Fibroblast of villous mesenchyme (primary cell): Measurements from ENCODE around the gene CUTC. TPM values are rescaled to one million over a fixed set of nuclear protein-coding genes. Genes with fewer than 3 reads are reported as not detected.

Experiments used
- DNase-seq: peaks from one replicate; pipeline ENCODE4 v3.0.0-alpha.2; 2010; ENCODE audit warnings: low read depth
- H3K4me3 ChIP-seq: 2 replicates; pipeline ENCODE4 v1.5.1; 2011; ENCODE audit warnings: low read depth, mild to moderate bottlenecking, low read length
- CTCF ChIP-seq: IDR thresholded peaks from 2 replicates; pipeline ENCODE4 v1.5.1; 2012; ENCODE audit warnings: low read depth, mild to moderate bottlenecking, low read length; ENCODE audit not compliant: insufficient read depth
- total RNA-seq: library from RNA; depleted of rRNA; stranded (reverse); fragments of >200 nt; gene quantifications from 2 replicates; pipeline ENCODE4 v1.2.3, GENCODE V29; 2012

Gene CUTC
- total RNA-seq, 1 donor: 19.0 TPM

- no peak overlapping the region for H3K4me3 ChIP-seq
- DNase-seq: no peak
- TF ChIP-seq CTCF: no peak
These were observed 35.9 kb downstream of the CUTC start for GRCh38 chr10:99767901-99768300.

GRCh38 chr10:99768556-99768955 is 36.5 kb downstream of the CUTC start:
- H3K4me3 ChIP-seq: no peak overlapping the region
- no peak for DNase-seq
- TF ChIP-seq CTCF: no peak

- no peak for DNase-seq
- H3K4me3 ChIP-seq: no peak overlapping the region
- TF ChIP-seq CTCF: no peak
These were observed 37.7 kb downstream of the CUTC start for GRCh38 chr10:99769706-99770105.

- TF ChIP-seq CTCF: no peak
- no peak overlapping the region for H3K4me3 ChIP-seq
- DNase-seq: no peak
These were observed 38.5 kb downstream of the CUTC start for GRCh38 chr10:99770408-99771045.

- TF ChIP-seq CTCF: no peak
- peak; percentile 89 for DNase-seq
These were observed 43.8 kb downstream of the CUTC start for GRCh38 chr10:99775850-99776249.

GRCh38 chr10:99777918-99778714 is 46.1 kb downstream of the CUTC start:
- H3K4me3 ChIP-seq: no peak overlapping the region
- TF ChIP-seq CTCF: no peak
- no peak for DNase-seq

More at GRCh38 chr10:99775850-99776249, 43.8 kb downstream of the CUTC start:
- no peak overlapping the region for H3K4me3 ChIP-seq
